OCI-LY1 (cell line): ENCODE data around the gene SLC23A2.
A peak's percentile ranks its signal among the peaks of the same experiment; 100 is the strongest.
"Not testable (repeated sequence)": the region's sequence is repeated elsewhere in the genome, so short reads cannot be mapped to it uniquely, and the experiment has no call there.

Experiments
- H2AFZ ChIP-seq: fragments of 200-600 bp; sonication (generic), shearing (Covaris generic); 2 replicates; pipeline ENCODE4 v1.6.0; 2014; ENCODE audit warnings: antibody characterized with exemption, mild to moderate bottlenecking, low read length
- H3F3A ChIP-seq: fragments of 200-600 bp; sonication (generic), shearing (Covaris generic); 2 replicates; pipeline ENCODE4 v1.6.0; 2014; ENCODE audit warnings: mild to moderate bottlenecking, antibody characterized with exemption, low read length, moderate library complexity; ENCODE audit not compliant: insufficient read depth
- H3K27ac ChIP-seq: fragments of 200-600 bp; sonication (generic); 2 replicates; pipeline ENCODE4 v1.5.1; 2014; ENCODE audit warnings: low read length, mixed run types, mild to moderate bottlenecking, low read depth; ENCODE audit not compliant: poor library complexity, severe bottlenecking
- H3K27me3 ChIP-seq: fragments of 200-600 bp; sonication (generic); 2 replicates; pipeline ENCODE4 v1.6.0; 2014; ENCODE audit warnings: antibody characterized with exemption, mild to moderate bottlenecking, low read length, moderate library complexity; ENCODE audit not compliant: insufficient read depth
- H3K36me3 ChIP-seq: fragments of 200-600 bp; sonication (generic); 2 replicates; pipeline ENCODE4 v1.6.1; 2014; ENCODE audit warnings: mild to moderate bottlenecking, antibody characterized with exemption, low read length, moderate library complexity, mixed read lengths; ENCODE audit not compliant: insufficient read depth
- H3K4me1 ChIP-seq: fragments of 200-600 bp; sonication (generic); 2 replicates; pipeline ENCODE4 v1.5.1; 2014; ENCODE audit warnings: mild to moderate bottlenecking, low read length, moderate library complexity; ENCODE audit not compliant: insufficient read depth, severe bottlenecking
- H3K4me2 ChIP-seq: fragments of 200-600 bp; sonication (generic), shearing (Covaris generic); 2 replicates; pipeline ENCODE4 v1.6.1; 2014; ENCODE audit warnings: low read length
- H3K4me3 ChIP-seq: fragments of 200-600 bp; sonication (generic); 2 replicates; pipeline ENCODE4 v1.5.1; 2014; ENCODE audit warnings: low read length, low read depth, mild to moderate bottlenecking, mixed read lengths; ENCODE audit not compliant: poor library complexity, severe bottlenecking
- H3K79me2 ChIP-seq: fragments of 200-600 bp; shearing (Covaris generic); 2 replicates; pipeline ENCODE4 v1.6.1; 2016; ENCODE audit warnings: mixed run types, low read length, mixed read lengths; ENCODE audit not compliant: insufficient read depth
- H3K9ac ChIP-seq: fragments of 200-600 bp; sonication (generic), shearing (Covaris generic); 2 replicates; pipeline ENCODE4 v1.6.1; 2014; ENCODE audit warnings: mild to moderate bottlenecking, low read length, mixed read lengths
- H3K9me2 ChIP-seq: fragments of 200-600 bp; sonication (generic), shearing (Covaris generic); 2 replicates; pipeline ENCODE4 v1.6.1; 2014; ENCODE audit warnings: low read depth, mild to moderate bottlenecking, low read length, mixed read lengths
- H3K9me3 ChIP-seq: fragments of 200-600 bp; shearing (Covaris generic); 2 replicates; pipeline ENCODE4 v1.6.1; 2014; ENCODE audit warnings: low read length, mixed read lengths
- H4K20me1 ChIP-seq: fragments of 200-600 bp; sonication (generic), shearing (Covaris generic); 2 replicates; pipeline ENCODE4 v1.6.0; 2016; ENCODE audit warnings: mild to moderate bottlenecking, low read length; ENCODE audit not compliant: insufficient read depth
- EZH2 ChIP-seq: fragments of 200-600 bp; sonication (generic), shearing (Covaris generic); IDR thresholded peaks from 2 replicates; pipeline ENCODE4 v1.8.0; 2017; ENCODE audit warnings: borderline replicate concordance, mixed run types, mild to moderate bottlenecking, antibody characterized with exemption, low read length, moderate library complexity, mixed read lengths
- TF ChIP-seq, protein P1 (sequence below): fragments of 200-600 bp; sonication (generic), shearing (Covaris generic); IDR thresholded peaks from 2 replicates; pipeline ENCODE4 v1.5.1; 2017; ENCODE audit warnings: mild to moderate bottlenecking, antibody characterized with exemption, low read length, moderate library complexity, mixed read lengths

Gene SLC23A2

DNA sequence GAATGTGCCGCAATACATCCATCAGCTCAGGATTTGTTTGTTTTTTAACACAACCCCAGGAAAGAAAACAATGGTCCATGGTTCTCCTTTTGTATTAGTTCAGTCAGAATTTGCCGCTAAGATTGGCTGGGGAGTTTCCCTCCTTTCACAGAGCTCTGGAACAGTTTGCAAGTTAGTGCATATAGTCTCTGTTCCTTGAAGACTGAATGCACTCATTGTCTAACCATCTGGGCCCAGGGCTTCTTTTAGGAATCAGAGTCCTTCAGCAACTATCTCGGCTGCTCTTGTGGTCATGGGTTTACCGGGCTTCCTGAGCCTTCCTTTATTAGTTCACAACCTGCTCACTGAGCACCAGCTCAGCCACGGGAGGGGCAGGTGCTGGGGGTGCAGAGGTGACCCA lies 121.3 kb downstream of the SLC23A2 start:
- no peaks in the 10 kb centered on the region for H3K9me3 ChIP-seq
- no peak overlapping the region for H3K27ac ChIP-seq
- no peaks in the 10 kb centered on the region for H3K27me3 ChIP-seq
- H3K79me2 ChIP-seq, result no peaks in the 10 kb centered on the region
- H3K9ac ChIP-seq, result no peak overlapping the region
- no peak overlapping the region for H3K4me2 ChIP-seq
- H3K4me1 ChIP-seq, result peaks cover 14% of the 10 kb centered on the region
- H4K20me1 ChIP-seq, result no peaks in the 10 kb centered on the region
- H3F3A ChIP-seq, result no peaks in the 10 kb centered on the region; the same call in 1 of the 2 replicates
- TF ChIP-seq, protein P1, sequence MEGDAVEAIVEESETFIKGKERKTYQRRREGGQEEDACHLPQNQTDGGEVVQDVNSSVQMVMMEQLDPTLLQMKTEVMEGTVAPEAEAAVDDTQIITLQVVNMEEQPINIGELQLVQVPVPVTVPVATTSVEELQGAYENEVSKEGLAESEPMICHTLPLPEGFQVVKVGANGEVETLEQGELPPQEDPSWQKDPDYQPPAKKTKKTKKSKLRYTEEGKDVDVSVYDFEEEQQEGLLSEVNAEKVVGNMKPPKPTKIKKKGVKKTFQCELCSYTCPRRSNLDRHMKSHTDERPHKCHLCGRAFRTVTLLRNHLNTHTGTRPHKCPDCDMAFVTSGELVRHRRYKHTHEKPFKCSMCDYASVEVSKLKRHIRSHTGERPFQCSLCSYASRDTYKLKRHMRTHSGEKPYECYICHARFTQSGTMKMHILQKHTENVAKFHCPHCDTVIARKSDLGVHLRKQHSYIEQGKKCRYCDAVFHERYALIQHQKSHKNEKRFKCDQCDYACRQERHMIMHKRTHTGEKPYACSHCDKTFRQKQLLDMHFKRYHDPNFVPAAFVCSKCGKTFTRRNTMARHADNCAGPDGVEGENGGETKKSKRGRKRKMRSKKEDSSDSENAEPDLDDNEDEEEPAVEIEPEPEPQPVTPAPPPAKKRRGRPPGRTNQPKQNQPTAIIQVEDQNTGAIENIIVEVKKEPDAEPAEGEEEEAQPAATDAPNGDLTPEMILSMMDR, result no peak
- TF ChIP-seq EZH2, result no peak
- no peak overlapping the region for H2AFZ ChIP-seq
- no peak overlapping the region for H3K4me3 ChIP-seq
- peaks cover 86% of the 10 kb centered on the region for H3K36me3 ChIP-seq
- no peaks in the 10 kb centered on the region for H3K9me2 ChIP-seq

DNA sequence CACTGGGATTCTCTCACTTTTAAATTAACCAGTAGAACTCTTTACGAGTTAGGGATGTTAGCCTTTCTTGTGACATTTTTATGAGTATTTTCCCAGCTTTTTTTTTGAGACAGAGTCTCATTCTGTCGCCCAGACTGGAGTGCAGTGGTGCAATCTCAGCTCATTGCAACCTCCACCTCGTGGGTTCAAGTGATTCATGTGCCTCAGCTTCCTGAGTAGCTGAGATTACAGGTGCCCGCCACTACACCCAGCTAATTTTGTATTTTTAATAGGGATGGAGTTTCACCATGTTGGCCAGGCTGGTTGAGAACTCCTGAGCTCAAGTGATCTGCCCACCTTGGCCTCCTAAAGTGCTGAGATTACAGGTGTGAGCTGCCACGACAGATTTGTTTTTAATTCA lies 123.2 kb downstream of the SLC23A2 start:
- not testable (repeated sequence) for H3F3A ChIP-seq, H3K4me3 ChIP-seq, H3K4me2 ChIP-seq, H3K9me3 ChIP-seq, H3K9ac ChIP-seq, H3K27me3 ChIP-seq, H2AFZ ChIP-seq, H3K9me2 ChIP-seq, H4K20me1 ChIP-seq, H3K27ac ChIP-seq, H3K79me2 ChIP-seq
- peaks cover 86% of the 10 kb centered on the region for H3K36me3 ChIP-seq
- H3K4me1 ChIP-seq, result peaks cover 14% of the 10 kb centered on the region

DNA sequence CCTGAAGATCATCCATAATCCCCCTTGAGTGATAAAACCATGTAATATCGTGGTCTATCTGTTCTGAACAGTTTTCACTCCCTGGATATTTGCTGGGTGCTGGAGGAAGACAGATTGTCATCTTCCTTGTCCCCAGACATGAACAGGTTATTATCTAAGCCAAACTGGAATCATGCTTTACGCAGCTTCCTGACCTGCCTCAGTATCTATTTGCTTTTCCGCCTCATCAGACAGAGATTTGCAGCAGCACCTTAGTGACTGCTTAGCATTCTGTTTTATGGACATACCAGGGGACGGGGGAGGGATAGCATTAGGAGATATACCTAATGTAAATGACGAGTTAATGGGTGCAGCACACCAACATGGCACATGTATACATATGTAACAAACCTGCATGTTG lies 124.6 kb downstream of the SLC23A2 start:
- TF ChIP-seq, protein P1, result no peak
- no peak for TF ChIP-seq EZH2
- H3K4me2 ChIP-seq, result no peak overlapping the region

DNA sequence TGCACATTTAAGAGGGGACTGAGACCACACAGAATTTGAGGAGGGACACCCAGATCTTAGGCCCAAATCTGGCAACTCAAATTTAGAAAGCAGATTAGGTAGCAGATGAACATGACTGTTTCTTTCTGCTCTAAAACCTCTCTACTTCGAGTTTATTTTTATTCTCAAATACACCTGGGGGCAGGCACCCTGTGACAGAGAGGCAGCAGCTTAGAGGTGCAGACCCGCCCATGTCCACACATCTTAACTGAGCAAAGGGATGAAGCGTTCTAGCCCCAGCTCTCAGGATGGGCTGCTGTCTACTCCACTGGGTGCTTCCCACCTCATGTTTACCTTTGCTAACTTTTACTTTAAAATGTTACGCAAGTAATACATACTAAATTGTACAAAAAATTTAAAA lies 125.0 kb downstream of the SLC23A2 start:
- Histone ChIP-seq H3K9me3 (no peaks in the 10 kb centered on the region), H3K79me2 (no peaks in the 10 kb centered on the region), H3F3A (no peaks in the 10 kb centered on the region; the same call in 1 of the 2 replicates), H3K9ac (no peak overlapping the region), H2AFZ (no peak overlapping the region), H3K4me3 (no peak overlapping the region), H3K27me3 (no peaks in the 10 kb centered on the region), H3K36me3 (peaks cover 85% of the 10 kb centered on the region), H3K9me2 (no peaks in the 10 kb centered on the region), H4K20me1 (no peaks in the 10 kb centered on the region), H3K27ac (peak overlapping the region; percentile 39), H3K4me1 (peaks cover 14% of the 10 kb centered on the region), H3K4me2 (no peak overlapping the region)
- TF ChIP-seq, protein P1, result no peak
- no peak for TF ChIP-seq EZH2

More for the DNA sequence above, 124.6 kb downstream of the SLC23A2 start:
- H3K9me2 ChIP-seq, result no peaks in the 10 kb centered on the region
- peak overlapping the region; percentile 39 for H3K27ac ChIP-seq
- H4K20me1 ChIP-seq, result no peaks in the 10 kb centered on the region
- H3K79me2 ChIP-seq, result no peaks in the 10 kb centered on the region
- no peak overlapping the region for H3K4me3 ChIP-seq
- H3K9me3 ChIP-seq, result no peaks in the 10 kb centered on the region
- no peaks in the 10 kb centered on the region; the same call in 1 of the 2 replicates for H3F3A ChIP-seq
- H3K4me1 ChIP-seq, result peaks cover 14% of the 10 kb centered on the region
- H3K27me3 ChIP-seq, result no peaks in the 10 kb centered on the region
- no peak overlapping the region for H3K9ac ChIP-seq
- H2AFZ ChIP-seq, result no peak overlapping the region
- H3K36me3 ChIP-seq, result peaks cover 85% of the 10 kb centered on the region
